HepG2 (cell line): ENCODE measurements around the gene CD96. TPM values are rescaled to one million over a fixed set of nuclear protein-coding genes. Genes with fewer than 3 reads are reported as not detected.
"Not testable (repeated sequence)": the region's sequence is repeated elsewhere in the genome, so short reads cannot be mapped to it uniquely, and the experiment has no call there.

ENCODE experiments used
- ATAC-seq: fragments of 200-7000 bp; cut with Tn5 transposase; 3 replicates; pipeline ENCODE4 v1.9.1; 2020; ENCODE audit warnings: mild to moderate bottlenecking, moderate library complexity
- BruUV-seq: library from RNA; stranded (reverse); fragments of 400-500 nt; replicated peaks from 2 replicates; lab custom pipeline; 2021; lab: Mats Ljungman, UMichigan
- CTCF ChIA-PET: fragments of 300-600 bp; formaldehyde crosslinking; extraction: SDS; loops from one replicate; lab custom pipeline; 2021; ENCODE audit warnings: low total read pairs, inconsistent platforms, low intra/inter-chr PET ratio; lab: Yijun Ruan, JAX
- POLR2A ChIA-PET: fragments of 350-600 bp; sonication (Branson Sonifier 250); formaldehyde crosslinking; loops from one replicate; lab custom pipeline; 2020; ENCODE audit warnings: antibody characterized with exemption, inconsistent platforms; lab: Yijun Ruan, JAX
- DNase-seq: peaks from one replicate; pipeline ENCODE4 v3.0.0-alpha.2; 2015; ENCODE audit warnings: low spot score
- FAIRE-seq: peaks from 3 replicates; lab custom pipeline; 2011; peaks lifted over from hg19 to GRCh38; lab: Jason Lieb, UNC
- H2AFZ ChIP-seq: one replicate; pipeline ENCODE4 v1.6.1; 2011; ENCODE audit warnings: low read length, inconsistent platforms
- H3K27ac ChIP-seq: fragments of 300-600 bp; 3 replicates; pipeline ENCODE4 v1.8.0; 2011; ENCODE audit warnings: mixed run types, mild to moderate bottlenecking, mixed read lengths, low read length, inconsistent platforms; ENCODE audit not compliant: insufficient read depth; ENCODE audit errors: extremely low read length
- H3K27me3 ChIP-seq, 2 experiments: fragments of 200-600 bp in 1 of 2; 2 replicates in 1 of 2; 3 replicates in 1 of 2; pipeline versions ENCODE4 v1.6.0 to v1.8.0; 2011; ENCODE audit warnings: low read length in 2 of 2, mild to moderate bottlenecking in 2 of 2, moderate library complexity in 2 of 2, inconsistent platforms in 1 of 2; ENCODE audit not compliant: insufficient read depth in 2 of 2, control insufficient read depth in 1 of 2
- H3K36me3 ChIP-seq, 2 experiments: fragments of 200-600 bp in 1 of 2; replicated peaks in 1 of 2; 2 replicates in 1 of 2; 3 replicates in 1 of 2; pipeline versions ENCODE4 v1.5.1 to v1.8.0; 2011; ENCODE audit warnings: low read length in 2 of 2, inconsistent platforms in 1 of 2; ENCODE audit not compliant: insufficient read depth in 2 of 2, control insufficient read depth in 1 of 2
- H3K4me1 ChIP-seq: 2 replicates; pipeline ENCODE4 v1.5.1; 2012; ENCODE audit warnings: low read length, inconsistent platforms; ENCODE audit not compliant: insufficient read depth
- H3K4me2 ChIP-seq: 2 replicates; pipeline ENCODE4 v1.6.0; 2011; ENCODE audit warnings: low read depth, low read length, inconsistent platforms
- H3K4me3 ChIP-seq, 3 experiments: fragments of 200-600 bp in 1 of 3; sonication (generic), shearing (Covaris generic) in 1 of 3; replicated peaks in 1 of 3; 2 replicates each; pipeline ENCODE4 v1.5.1; 2011 to 2016; ENCODE audit warnings: low read length in 3 of 3, inconsistent platforms in 2 of 3, low read depth in 2 of 3, mild to moderate bottlenecking in 2 of 3, control low read depth in 1 of 3, mixed read lengths in 1 of 3; ENCODE audit not compliant: insufficient read depth in 1 of 3
- H3K79me2 ChIP-seq: one replicate; pipeline ENCODE4 v1.6.1; 2011; ENCODE audit warnings: low read length, inconsistent platforms; ENCODE audit not compliant: insufficient read depth
- H3K9ac ChIP-seq: 2 replicates; pipeline ENCODE4 v1.6.0; 2011; ENCODE audit warnings: mild to moderate bottlenecking, low read depth, low read length, inconsistent platforms; ENCODE audit not compliant: insufficient read depth
- H3K9me3 ChIP-seq: 2 replicates; pipeline ENCODE4 v1.5.1; 2012; ENCODE audit warnings: mild to moderate bottlenecking, low read length
- H4K20me1 ChIP-seq: 2 replicates; pipeline ENCODE4 v1.6.0; 2011; ENCODE audit warnings: inconsistent platforms, mild to moderate bottlenecking, low read length, moderate library complexity; ENCODE audit not compliant: insufficient read depth
- CC2D1A ChIP-seq: sonication (generic); formaldehyde crosslinking; IDR thresholded peaks from 2 replicates; pipeline ENCODE4 v1.8.1; 2023; ENCODE audit warnings: mild to moderate bottlenecking, missing genetic modification reagents
- DNMT1 ChIP-seq: sonication (generic); formaldehyde crosslinking; IDR thresholded peaks from 2 replicates; pipeline ENCODE4 v1.5.1; 2020; ENCODE audit warnings: mild to moderate bottlenecking, missing genetic modification reagents
- KLF12 ChIP-seq: sonication (generic); formaldehyde crosslinking; IDR thresholded peaks from 2 replicates; pipeline ENCODE4 v1.4.0; 2020; ENCODE audit warnings: missing genetic modification reagents, borderline replicate concordance
- MEIS1 ChIP-seq: sonication (generic); formaldehyde crosslinking; IDR thresholded peaks from 2 replicates; pipeline ENCODE4 v1.9.0; 2021; ENCODE audit warnings: mild to moderate bottlenecking, missing genetic modification reagents, moderate library complexity, borderline replicate concordance
- NFKBIZ ChIP-seq: IDR thresholded peaks from 2 replicates; pipeline ENCODE4 v1.6.1; 2018; ENCODE audit warnings: missing genetic modification reagents, missing compliant biosample characterization
- REL ChIP-seq: sonication (generic); formaldehyde crosslinking; conservative IDR thresholded peaks from 2 replicates; pipeline ENCODE4 v1.8.0; 2022; ENCODE audit warnings: mild to moderate bottlenecking, missing genetic modification reagents, moderate library complexity
- RXRA ChIP-seq: sonication (generic); formaldehyde crosslinking; IDR thresholded peaks from 2 replicates; pipeline ENCODE4 v1.5.1; 2020; ENCODE audit warnings: missing genetic modification reagents
- SMAD3 ChIP-seq: sonication (generic); formaldehyde crosslinking; IDR thresholded peaks from 2 replicates; pipeline ENCODE4 v1.4.0; 2020; ENCODE audit warnings: missing genetic modification reagents
- ZNF382 ChIP-seq: sonication (generic); formaldehyde crosslinking; IDR thresholded peaks from 2 replicates; pipeline ENCODE4 v1.5.0; 2020; ENCODE audit warnings: missing genetic modification reagents, mild to moderate bottlenecking, borderline replicate concordance
- ZNF563 ChIP-seq: sonication (generic); formaldehyde crosslinking; IDR thresholded peaks from 2 replicates; pipeline ENCODE4 v1.8.0; 2022; ENCODE audit warnings: mild to moderate bottlenecking, moderate library complexity, missing genetic modification reagents
- WGBS: methylation state at CpG from one replicate; pipeline ENCODE4 v1.1.6; 2017; ENCODE audit warnings: low lambda C conversion rate; 5-methylcytosine and 5-hydroxymethylcytosine counted together
- in situ Hi-C: cut with HindIII; loops from 2 replicates; pipeline ENCODE4 v1.10.0; 2017; ENCODE audit warnings: low pct_unique_long_range_greater_than_20kb; ENCODE audit not compliant: extremely low pct_ligation_motif_present
- intact Hi-C: fragments of 100-400 bp; cut with micrococcal nuclease; formaldehyde crosslinking; loops from one replicate; pipeline ENCODE4 v1.10.0; 2022; ENCODE audit not compliant: unreplicated experiment
- polyA plus RNA-seq, 8 experiments: library from polyadenylated mRNA; depleted of rRNA in 3 of 8; stranded (reverse) in 7 of 8; unstranded in 1 of 8; fragments of >200 nt; fragmentation: Illumina TruSeq in 4 of 8; extraction: Trizol in 4 of 8; gene quantifications; 2 replicates each; pipeline versions ENCODE4 v1.2.1 to v1.2.3, GENCODE V29; 2011 to 2016; ENCODE audit warnings: low read depth in 4 of 8, missing spikeins in 1 of 8, mixed read lengths in 1 of 8; ENCODE audit not compliant: insufficient read depth in 1 of 8
- total RNA-seq, 5 experiments: library from RNA; depleted of rRNA; stranded (reverse); fragments of >200 nt; fragmentation: Illumina TruSeq; extraction: Trizol; gene quantifications; 2 replicates each; pipeline ENCODE4 v1.2.3, GENCODE V29; 2016; ENCODE audit warnings: low read depth in 1 of 5
- TF ChIP-seq, protein P1 (sequence below): sonication (generic); formaldehyde crosslinking; IDR thresholded peaks from 2 replicates; pipeline ENCODE4 v1.5.0; 2020; ENCODE audit warnings: mild to moderate bottlenecking, low read depth, missing genetic modification reagents, borderline replicate concordance
- TF ChIP-seq, protein P2 (sequence below): sonication (generic); formaldehyde crosslinking; IDR thresholded peaks from 2 replicates; pipeline ENCODE4 v1.5.0; 2020; ENCODE audit warnings: missing genetic modification reagents

CD96 gene
- total and polyA plus RNA-seq, 2 of the 13 experiments (the other 11 are each of a cell fraction or from before 2014, with no cell fraction given): not detected

DNA sequence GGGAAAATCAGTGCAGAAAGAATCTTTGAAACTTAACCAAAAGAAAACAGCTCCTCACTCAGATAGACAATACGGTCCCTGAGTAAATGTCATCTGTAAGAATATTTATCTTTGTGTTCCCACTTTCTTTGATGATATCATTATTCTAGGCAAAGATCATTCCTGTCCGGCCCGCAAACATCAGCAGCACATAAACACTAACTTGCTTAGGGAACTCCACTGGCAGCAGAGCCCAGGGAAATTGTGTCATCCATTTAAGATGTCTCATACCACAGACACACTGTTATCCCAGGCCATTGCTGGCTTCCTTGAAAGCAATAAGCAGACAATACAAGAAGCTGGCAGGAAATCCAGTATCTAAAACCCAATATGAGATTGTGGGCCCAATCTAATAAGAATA is 20.1 kb upstream of the CD96 start (continued):
- TF ChIP-seq CC2D1A (CRISPR knock-in tag): no peak
- TF ChIP-seq, all 625 proteins: peak for 0

DNA sequence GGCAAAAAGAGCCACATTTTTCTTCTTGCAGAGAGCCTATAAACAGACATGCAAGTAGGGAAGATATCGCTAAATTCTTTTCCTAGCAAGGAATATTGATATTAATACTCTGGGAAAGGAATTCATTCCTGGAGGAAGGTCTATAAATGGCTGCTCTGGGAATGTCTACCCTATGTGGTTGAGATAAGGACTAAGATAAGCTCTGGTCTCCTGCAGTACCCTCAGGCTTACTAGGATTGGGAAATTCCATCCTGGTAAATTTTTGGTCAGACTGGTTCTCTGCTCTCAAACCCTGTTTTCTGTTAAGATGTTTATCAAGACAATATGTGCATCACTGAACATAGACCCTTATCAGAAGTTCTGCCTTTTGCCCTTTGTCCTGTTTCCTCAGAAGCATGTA is 17.5 kb upstream of the CD96 start:
- ATAC-seq, H4K20me1 ChIP-seq, BruUV-seq, FAIRE-seq, H2AFZ ChIP-seq, in situ Hi-C loops, CTCF ChIA-PET, H3K9ac ChIP-seq, H3K4me1 ChIP-seq, H3K36me3 ChIP-seq, H3K27ac ChIP-seq, H3K9me3 ChIP-seq, H3K79me2 ChIP-seq, DNase-seq, H3K4me2 ChIP-seq, H3K27me3 ChIP-seq, intact Hi-C loops, POLR2A ChIA-PET, H3K4me3 ChIP-seq: not testable (repeated sequence)
- 47% methylated on average over 1 of the region's 1 CpG for WGBS

DNA sequence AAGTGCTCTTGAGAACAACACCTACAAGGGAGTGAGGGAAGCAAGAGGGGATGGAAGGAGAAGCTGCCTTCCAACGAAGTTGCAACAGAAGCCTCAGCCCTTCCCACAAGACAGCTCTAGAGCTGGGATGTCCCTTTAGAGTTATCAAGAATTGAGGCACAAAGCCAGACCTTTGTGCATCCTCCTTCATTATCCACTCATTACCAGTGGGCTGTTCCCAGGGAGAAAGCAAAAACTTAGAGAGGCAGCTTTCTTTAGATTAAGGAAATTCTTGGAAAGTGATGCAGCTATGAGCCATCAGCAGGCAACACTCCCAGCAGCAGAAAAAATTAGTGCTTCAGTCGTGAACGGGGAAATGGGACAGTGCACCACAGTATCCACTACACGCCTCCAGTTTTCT is 10.6 kb upstream of the CD96 start:
- Histone ChIP-seq H4K20me1 (no peaks in the 10 kb centered on the region), H2AFZ (no peak overlapping the region), H3K4me1 (no peaks in the 10 kb centered on the region), H3K9me3 (no peaks in the 10 kb centered on the region), H3K27me3 (no peaks in the 10 kb centered on the region), H3K4me2 (no peak overlapping the region), H3K4me3 (no peak overlapping the region), H3K36me3 (no peaks in the 10 kb centered on the region), H3K27ac (no peak overlapping the region), H3K79me2 (no peaks in the 10 kb centered on the region), H3K9ac (no peak overlapping the region)
- FAIRE-seq (no peak), ATAC-seq (no peak), DNase-seq (no peak)
- BruUV-seq: no TSS peak
- WGBS: 3% methylated on average over 4 of the region's 4 CpGs
- CTCF ChIA-PET: no interaction called here
- in situ Hi-C loops (loop anchor here (25.0 kb wide), 1 partner anchor 494 kb away; no protein-coding TSS in a partner anchor), intact Hi-C loops (no loop called here)
- POLR2A ChIA-PET: no interaction called here
- no peak for TF ChIP-seq ZNF563 (CRISPR knock-in tag)
- no peak for TF ChIP-seq REL (CRISPR knock-in tag)
- TF ChIP-seq DNMT1 (CRISPR knock-in tag): no peak
- TF ChIP-seq, protein P1, sequence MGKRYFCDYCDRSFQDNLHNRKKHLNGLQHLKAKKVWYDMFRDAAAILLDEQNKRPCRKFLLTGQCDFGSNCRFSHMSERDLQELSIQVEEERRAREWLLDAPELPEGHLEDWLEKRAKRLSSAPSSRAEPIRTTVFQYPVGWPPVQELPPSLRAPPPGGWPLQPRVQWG (CRISPR knock-in tag): no peak
- TF ChIP-seq KLF12 (CRISPR knock-in tag): no peak
- TF ChIP-seq, protein P2, sequence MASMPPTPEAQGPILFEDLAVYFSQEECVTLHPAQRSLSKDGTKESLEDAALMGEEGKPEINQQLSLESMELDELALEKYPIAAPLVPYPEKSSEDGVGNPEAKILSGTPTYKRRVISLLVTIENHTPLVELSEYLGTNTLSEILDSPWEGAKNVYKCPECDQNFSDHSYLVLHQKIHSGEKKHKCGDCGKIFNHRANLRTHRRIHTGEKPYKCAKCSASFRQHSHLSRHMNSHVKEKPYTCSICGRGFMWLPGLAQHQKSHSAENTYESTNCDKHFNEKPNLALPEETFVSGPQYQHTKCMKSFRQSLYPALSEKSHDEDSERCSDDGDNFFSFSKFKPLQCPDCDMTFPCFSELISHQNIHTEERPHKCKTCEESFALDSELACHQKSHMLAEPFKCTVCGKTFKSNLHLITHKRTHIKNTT: no peak
- no peak for TF ChIP-seq ZNF382 (CRISPR knock-in tag)
- TF ChIP-seq MEIS1 (CRISPR knock-in tag): no peak
- no peak for TF ChIP-seq SMAD3
- no peak for TF ChIP-seq NFKBIZ (CRISPR knock-in tag)
- no peak for TF ChIP-seq RXRA (CRISPR knock-in tag)
